Transverse colon (tissue), 4 donors: ENCODE results near the gene CMTM4. TPM values are rescaled to one million over a fixed set of nuclear protein-coding genes. Genes with fewer than 3 reads are reported as not detected.
A peak's percentile ranks its signal among the peaks of the same experiment; 100 is the strongest.

Experiments used
- DNase-seq: peaks from one replicate; pipeline ENCODE4 v3.0.0-alpha.2; 2019
- H3K27ac ChIP-seq, 4 donors: fragments of 200-600 bp; sonication (generic); 2 replicates each; pipeline ENCODE4 v1.5.1; 2016 to 2018; ENCODE audit warnings: inconsistent platforms in 4 of 4
- H3K27me3 ChIP-seq: fragments of 200-600 bp; sonication (generic); 2 replicates; pipeline ENCODE4 v1.5.1; 2017; ENCODE audit warnings: inconsistent platforms
- H3K36me3 ChIP-seq, 4 donors: fragments of 200-600 bp; sonication (generic); 2 replicates each; pipeline ENCODE4 v1.5.1; 2017 to 2019; ENCODE audit warnings: inconsistent platforms in 4 of 4
- H3K4me1 ChIP-seq, 4 donors: fragments of 200-600 bp; sonication (generic); 2 replicates each; pipeline ENCODE4 v1.5.1; 2017 to 2020; ENCODE audit warnings: inconsistent platforms in 4 of 4
- H3K4me3 ChIP-seq, 4 donors: fragments of 200-600 bp; sonication (generic); 1 replicate in 1 of 4; 2 replicates in 3 of 4; pipeline versions ENCODE4 v1.5.1 to v1.6.1; 2017 to 2019; ENCODE audit warnings: inconsistent platforms in 4 of 4
- H3K9me3 ChIP-seq, 2 donors: fragments of 200-600 bp; sonication (generic); 2 replicates each; pipeline ENCODE4 v1.5.1; 2017 to 2019; ENCODE audit warnings: inconsistent platforms in 2 of 2
- EP300 ChIP-seq: sonication (generic); formaldehyde crosslinking; IDR thresholded peaks from one replicate; pipeline ENCODE4 v1.6.1; 2017; ENCODE audit warnings: antibody characterized with exemption, low read depth
- POLR2A ChIP-seq: fragments of 450-650 bp; IDR thresholded peaks from one replicate; pipeline ENCODE4 v1.6.1; 2016; ENCODE audit warnings: antibody characterized with exemption, mild to moderate bottlenecking, moderate library complexity
- POLR2AphosphoS5 ChIP-seq, 3 donors: sonication (generic); formaldehyde crosslinking; IDR thresholded peaks; one replicate each; pipeline ENCODE4 v1.6.1; 2016; ENCODE audit warnings: antibody characterized with exemption in 3 of 3
- WGBS, 2 donors: methylation state at CpG; one replicate each; pipeline ENCODE4 v1.1.5; 2018; ENCODE audit warnings: low coverage in 1 of 2; 5-methylcytosine and 5-hydroxymethylcytosine counted together
- in situ Hi-C, 4 donors: fragments of 200-750 bp; cut with MboI; loops; one replicate each; pipeline versions ENCODE4 v1.15.0 to v1.15.1; 2017; ENCODE audit warnings: low sequenced_read_pairs in 3 of 4, low pct_ligation_motif_present in 1 of 4, low pct_unique_long_range_greater_than_20kb in 1 of 4
- intact Hi-C: fragments of 100-400 bp; cut with DNase I; formaldehyde crosslinking; loops from one replicate; pipeline ENCODE4 v1.15.1; 2023; ENCODE audit warnings: low total_unique reads
- total RNA-seq, 4 donors: library from RNA; depleted of rRNA; stranded (reverse); fragments of >200 nt; gene quantifications; one replicate each; pipeline ENCODE4 v1.1.0, GENCODE V29; 2016
- TF ChIP-seq, protein P1 (sequence below), 5 experiments: fragments of 200-600 bp in 3 of 5; fragments of 450-650 bp in 2 of 5; sonication (generic) in 3 of 5; IDR thresholded peaks; 1 replicate in 2 of 5; 2 replicates in 3 of 5; pipeline ENCODE4 v1.5.1; 2016 to 2017; ENCODE audit warnings: antibody characterized with exemption in 5 of 5, inconsistent platforms in 3 of 5, mild to moderate bottlenecking in 2 of 5, moderate library complexity in 1 of 5

The CMTM4 gene
- total RNA-seq, 4 donors from 2014 or later = 77.0 to 167 (median 163) TPM

GRCh38 chr16:66618588-66619375, 77.8 kb downstream of the CMTM4 start:
- H3K4me1 ChIP-seq = peaks cover 0 to 7% (median 2%) of the 10 kb centered on the region in 4 donors
- H3K9me3 ChIP-seq = no peaks in the 10 kb centered on the region
- no peaks in the 10 kb centered on the region for H3K27me3 ChIP-seq
- WGBS, 2 donors = 51 to 76% methylated on average over 2 to 10 of the region's 10 CpGs
- no peak overlapping the region for H3K4me3 ChIP-seq
- peaks cover 0 to 7% (median 0%) of the 10 kb centered on the region in 4 donors for H3K36me3 ChIP-seq
- in situ Hi-C loops (loop anchor here in 1 of 4 donors (25.0 kb wide), 1 partner anchor 206 kb away; no protein-coding TSS in a partner anchor), intact Hi-C loops (no loop called here)
- DNase-seq = no peak
- TF ChIP-seq, protein P1, sequence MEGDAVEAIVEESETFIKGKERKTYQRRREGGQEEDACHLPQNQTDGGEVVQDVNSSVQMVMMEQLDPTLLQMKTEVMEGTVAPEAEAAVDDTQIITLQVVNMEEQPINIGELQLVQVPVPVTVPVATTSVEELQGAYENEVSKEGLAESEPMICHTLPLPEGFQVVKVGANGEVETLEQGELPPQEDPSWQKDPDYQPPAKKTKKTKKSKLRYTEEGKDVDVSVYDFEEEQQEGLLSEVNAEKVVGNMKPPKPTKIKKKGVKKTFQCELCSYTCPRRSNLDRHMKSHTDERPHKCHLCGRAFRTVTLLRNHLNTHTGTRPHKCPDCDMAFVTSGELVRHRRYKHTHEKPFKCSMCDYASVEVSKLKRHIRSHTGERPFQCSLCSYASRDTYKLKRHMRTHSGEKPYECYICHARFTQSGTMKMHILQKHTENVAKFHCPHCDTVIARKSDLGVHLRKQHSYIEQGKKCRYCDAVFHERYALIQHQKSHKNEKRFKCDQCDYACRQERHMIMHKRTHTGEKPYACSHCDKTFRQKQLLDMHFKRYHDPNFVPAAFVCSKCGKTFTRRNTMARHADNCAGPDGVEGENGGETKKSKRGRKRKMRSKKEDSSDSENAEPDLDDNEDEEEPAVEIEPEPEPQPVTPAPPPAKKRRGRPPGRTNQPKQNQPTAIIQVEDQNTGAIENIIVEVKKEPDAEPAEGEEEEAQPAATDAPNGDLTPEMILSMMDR (IDR thresholded peaks at IDR 0.05) = no peak
- peak in 1 of 3 donors; percentile 21 for TF ChIP-seq POLR2AphosphoS5 (IDR thresholded peaks at IDR 0.05)
- peak overlapping the region in 2 of 4 donors; percentile 43 to 49 for H3K27ac ChIP-seq

DNA sequence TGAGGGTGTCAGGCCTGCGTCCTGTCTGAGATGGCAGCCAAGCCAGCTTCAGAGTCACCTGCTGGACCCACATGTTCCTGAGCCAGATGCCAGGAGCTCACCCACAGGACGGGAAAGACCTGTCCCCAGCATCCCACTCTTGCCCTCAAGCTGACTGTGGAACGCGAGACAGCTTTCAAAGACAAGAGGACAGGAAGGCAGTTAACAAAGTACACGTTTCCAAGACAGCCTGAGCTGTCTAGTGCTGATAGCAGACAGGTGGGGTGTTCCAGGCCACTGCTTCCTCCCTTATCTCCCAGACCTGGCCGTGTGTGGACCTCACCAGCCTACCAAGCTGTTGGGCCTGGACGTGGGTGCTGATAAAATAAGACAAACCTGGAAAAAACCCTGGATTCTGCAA, 78.8 kb downstream of the CMTM4 start:
- no peak overlapping the region for H3K27ac ChIP-seq
- WGBS, 2 donors = 70 to 80% methylated on average over 1 to 7 of the region's 7 CpGs
- intact Hi-C loops (no loop called here), in situ Hi-C loops (loop anchor here in 1 of 4 donors (25.0 kb wide), 1 partner anchor 205 kb away; no protein-coding TSS in a partner anchor)
- TF ChIP-seq POLR2A = no peak
- TF ChIP-seq, protein P1 (IDR thresholded peaks at IDR 0.05) = no peak
- no peak for TF ChIP-seq EP300
- no peak for TF ChIP-seq POLR2AphosphoS5 (IDR thresholded peaks at IDR 0.05)
- no peak overlapping the region for H3K4me3 ChIP-seq
- H3K27me3 ChIP-seq = no peaks in the 10 kb centered on the region
- DNase-seq = no peak
- peaks cover 0 to 7% (median 2%) of the 10 kb centered on the region in 4 donors for H3K4me1 ChIP-seq
- peaks cover 0 to 3% (median 0%) of the 10 kb centered on the region in 4 donors for H3K36me3 ChIP-seq
- H3K9me3 ChIP-seq = no peaks in the 10 kb centered on the region

DNA sequence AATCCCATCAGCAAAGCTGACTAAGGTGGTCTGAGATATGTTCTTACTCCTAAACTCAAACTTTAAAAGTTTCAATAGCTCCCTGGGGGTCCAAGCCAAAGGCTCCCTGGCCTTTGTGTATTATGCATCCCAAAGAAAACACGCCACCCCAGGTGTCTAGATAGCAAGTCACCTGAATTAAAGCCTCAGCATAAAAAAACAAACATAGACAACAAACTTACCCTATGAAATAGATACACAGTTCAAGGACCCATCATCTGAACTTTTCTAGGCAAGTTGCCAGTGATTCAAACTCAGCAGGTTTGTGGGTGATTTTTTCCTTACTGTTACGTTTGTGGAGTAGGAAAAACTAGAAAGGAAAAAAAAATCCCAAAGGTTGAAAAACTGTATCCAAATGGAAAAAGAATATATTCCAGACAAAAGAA, 79.5 kb downstream of the CMTM4 start:
- in situ Hi-C loops (loop anchor here in 1 of 4 donors (25.0 kb wide), 1 partner anchor 205 kb away; no protein-coding TSS in a partner anchor), intact Hi-C loops (no loop called here)
- Histone ChIP-seq H3K36me3 (peaks cover 0 to 3% (median 0%) of the 10 kb centered on the region in 4 donors), H3K27me3 (no peaks in the 10 kb centered on the region), H3K4me1 (peaks cover 0 to 7% (median 2%) of the 10 kb centered on the region in 4 donors), H3K9me3 (no peaks in the 10 kb centered on the region), H3K4me3 (no peak overlapping the region), H3K27ac (no peak overlapping the region)
- WGBS, 2 donors = 80 to 86% methylated on average over 2 of the region's 2 CpGs
- DNase-seq = no peak
- TF ChIP-seq EP300 (no peak), POLR2AphosphoS5 (IDR thresholded peaks at IDR 0.05) (no peak), POLR2A (no peak)
- TF ChIP-seq, protein P1 (IDR thresholded peaks at IDR 0.05) = no peak

GRCh38 chr16:66616592-66616991, 80.0 kb downstream of the CMTM4 start:
- Histone ChIP-seq H3K9me3 (no peaks in the 10 kb centered on the region), H3K4me3 (no peak overlapping the region), H3K27me3 (no peaks in the 10 kb centered on the region), H3K36me3 (peaks cover 0 to 3% (median 0%) of the 10 kb centered on the region in 4 donors), H3K27ac (no peak overlapping the region), H3K4me1 (peaks cover 0 to 7% (median 2%) of the 10 kb centered on the region in 4 donors)
- in situ Hi-C loops (loop anchor here in 1 of 4 donors (25.0 kb wide), 1 partner anchor 204 kb away; no protein-coding TSS in a partner anchor), intact Hi-C loops (no loop called here)
- no peak for DNase-seq
- WGBS, 2 donors = 67 to 82% methylated on average over 1 to 9 of the region's 9 CpGs
- TF ChIP-seq EP300 (no peak), POLR2A (no peak), POLR2AphosphoS5 (IDR thresholded peaks at IDR 0.05) (no peak)
- TF ChIP-seq, protein P1 (IDR thresholded peaks at IDR 0.05) = no peak
